ENCODE data around the gene USP6. TPM values are rescaled to one million over a fixed set of nuclear protein-coding genes. Genes with fewer than 3 reads are reported as not detected.
A peak's percentile ranks its signal among the peaks of the same experiment; 100 is the strongest.

Gene USP6
- total and polyA plus RNA-seq, 4 donors = under 0.01 to 0.18 (median 0.05) TPM; not detected in 1

DNA sequence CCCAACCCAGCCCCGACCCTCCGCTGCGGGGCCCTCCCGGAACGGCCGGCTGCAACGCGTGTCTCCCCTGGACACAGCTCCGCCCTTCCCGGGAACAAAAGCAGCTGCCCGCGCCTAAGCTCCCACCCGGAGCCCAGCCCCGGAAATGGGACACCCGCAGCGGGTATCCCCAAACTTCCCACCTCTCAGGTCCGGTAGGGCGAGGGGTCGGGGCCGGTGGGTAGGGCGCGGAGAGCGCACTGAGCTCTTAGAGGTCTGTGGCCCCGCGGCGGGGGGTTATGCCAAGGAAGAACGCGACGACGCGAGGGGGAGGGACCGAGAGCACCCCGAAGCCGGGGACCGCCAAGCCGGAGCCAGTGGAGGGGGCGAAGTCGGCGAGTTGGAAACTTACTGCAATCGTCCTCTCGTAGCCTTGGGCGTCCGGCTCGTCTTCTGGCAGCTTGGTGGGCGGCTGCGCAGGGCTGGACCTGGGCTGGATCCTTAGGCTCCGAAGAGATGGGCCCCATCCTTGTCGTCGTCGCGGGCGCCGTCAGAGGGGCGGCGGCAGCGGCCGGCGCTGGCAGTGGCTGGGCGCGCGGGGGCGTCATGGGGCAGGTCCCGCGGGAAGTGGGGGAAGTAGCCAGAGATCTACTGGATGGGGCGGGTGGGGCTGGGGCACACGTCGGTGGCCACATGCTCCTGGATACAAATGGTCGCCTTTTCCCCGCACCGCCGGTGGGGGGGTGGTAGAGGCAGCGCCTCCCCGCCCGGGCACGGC lies 6.9 kb downstream of the USP6 start:
- Histone ChIP-seq H3K4me3 (ENCODE audit: low read depth in 1 of 3, low read length in 3 of 3) (peak overlapping the region in 1 of 3 donors; percentile 34), H3K9ac (ENCODE audit: low read depth in 1 of 2, low read length in 2 of 2) (no peak overlapping the region), H3K27ac (ENCODE audit: low read depth in 1 of 2, low read length in 2 of 2) (no peak overlapping the region), H3K9me3 (ENCODE audit: control insufficient read depth in 4 of 4, low read length in 3 of 4) (peaks cover 0 to 3% (median 1%) of the 10 kb centered on the region in 4 donors), H3K27me3 (ENCODE audit: control insufficient read depth in 4 of 4, insufficient read depth in 4 of 4, low read length in 3 of 4) (peaks cover 0 to 2% (median 0%) of the 10 kb centered on the region in 4 donors), H3K36me3 (ENCODE audit: control insufficient read depth in 4 of 4, insufficient read depth in 3 of 4, low read depth in 1 of 4, low read length in 3 of 4) (no peaks in the 10 kb centered on the region), H3K4me1 (ENCODE audit: control insufficient read depth in 4 of 4, insufficient read depth in 4 of 4, low read length in 3 of 4) (peaks cover 0 to 6% (median 4%) of the 10 kb centered on the region in 4 donors)
- WGBS = 7% methylated on average over 75 of the region's 75 CpGs
- no peak for DNase-seq (ENCODE audit: low spot score)
- TF ChIP-seq, protein P1, sequence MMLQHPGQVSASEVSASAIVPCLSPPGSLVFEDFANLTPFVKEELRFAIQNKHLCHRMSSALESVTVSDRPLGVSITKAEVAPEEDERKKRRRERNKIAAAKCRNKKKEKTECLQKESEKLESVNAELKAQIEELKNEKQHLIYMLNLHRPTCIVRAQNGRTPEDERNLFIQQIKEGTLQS (IDR thresholded peaks at IDR 0.05) = no peak
- TF ChIP-seq EGR1 (IDR thresholded peaks at IDR 0.05; ENCODE audit: low read depth in 2 of 2) = no peak
- TF ChIP-seq SP1 (IDR thresholded peaks at IDR 0.05) = no peak
- no peak for TF ChIP-seq JUND (IDR thresholded peaks at IDR 0.05)
- no peak for TF ChIP-seq FOXA2 (IDR thresholded peaks at IDR 0.05)
- TF ChIP-seq HNF4A (conservative IDR thresholded peaks at IDR 0.05) = no peak
- no peak for TF ChIP-seq TAF1 (conservative IDR thresholded peaks at IDR 0.05)
- no peak for TF ChIP-seq HNF4G (IDR thresholded peaks at IDR 0.05)
- TF ChIP-seq RAD21 (IDR thresholded peaks at IDR 0.05) = no peak
- no peak for TF ChIP-seq GABPA (IDR thresholded peaks at IDR 0.05 in 1 of 2, conservative IDR thresholded peaks at IDR 0.05 in 1 of 2)
- TF ChIP-seq, protein P2, sequence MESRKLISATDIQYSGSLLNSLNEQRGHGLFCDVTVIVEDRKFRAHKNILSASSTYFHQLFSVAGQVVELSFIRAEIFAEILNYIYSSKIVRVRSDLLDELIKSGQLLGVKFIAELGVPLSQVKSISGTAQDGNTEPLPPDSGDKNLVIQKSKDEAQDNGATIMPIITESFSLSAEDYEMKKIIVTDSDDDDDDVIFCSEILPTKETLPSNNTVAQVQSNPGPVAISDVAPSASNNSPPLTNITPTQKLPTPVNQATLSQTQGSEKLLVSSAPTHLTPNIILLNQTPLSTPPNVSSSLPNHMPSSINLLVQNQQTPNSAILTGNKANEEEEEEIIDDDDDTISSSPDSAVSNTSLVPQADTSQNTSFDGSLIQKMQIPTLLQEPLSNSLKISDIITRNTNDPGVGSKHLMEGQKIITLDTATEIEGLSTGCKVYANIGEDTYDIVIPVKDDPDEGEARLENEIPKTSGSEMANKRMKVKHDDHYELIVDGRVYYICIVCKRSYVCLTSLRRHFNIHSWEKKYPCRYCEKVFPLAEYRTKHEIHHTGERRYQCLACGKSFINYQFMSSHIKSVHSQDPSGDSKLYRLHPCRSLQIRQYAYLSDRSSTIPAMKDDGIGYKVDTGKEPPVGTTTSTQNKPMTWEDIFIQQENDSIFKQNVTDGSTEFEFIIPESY (IDR thresholded peaks at IDR 0.05) = no peak
- TF ChIP-seq, protein P3, sequence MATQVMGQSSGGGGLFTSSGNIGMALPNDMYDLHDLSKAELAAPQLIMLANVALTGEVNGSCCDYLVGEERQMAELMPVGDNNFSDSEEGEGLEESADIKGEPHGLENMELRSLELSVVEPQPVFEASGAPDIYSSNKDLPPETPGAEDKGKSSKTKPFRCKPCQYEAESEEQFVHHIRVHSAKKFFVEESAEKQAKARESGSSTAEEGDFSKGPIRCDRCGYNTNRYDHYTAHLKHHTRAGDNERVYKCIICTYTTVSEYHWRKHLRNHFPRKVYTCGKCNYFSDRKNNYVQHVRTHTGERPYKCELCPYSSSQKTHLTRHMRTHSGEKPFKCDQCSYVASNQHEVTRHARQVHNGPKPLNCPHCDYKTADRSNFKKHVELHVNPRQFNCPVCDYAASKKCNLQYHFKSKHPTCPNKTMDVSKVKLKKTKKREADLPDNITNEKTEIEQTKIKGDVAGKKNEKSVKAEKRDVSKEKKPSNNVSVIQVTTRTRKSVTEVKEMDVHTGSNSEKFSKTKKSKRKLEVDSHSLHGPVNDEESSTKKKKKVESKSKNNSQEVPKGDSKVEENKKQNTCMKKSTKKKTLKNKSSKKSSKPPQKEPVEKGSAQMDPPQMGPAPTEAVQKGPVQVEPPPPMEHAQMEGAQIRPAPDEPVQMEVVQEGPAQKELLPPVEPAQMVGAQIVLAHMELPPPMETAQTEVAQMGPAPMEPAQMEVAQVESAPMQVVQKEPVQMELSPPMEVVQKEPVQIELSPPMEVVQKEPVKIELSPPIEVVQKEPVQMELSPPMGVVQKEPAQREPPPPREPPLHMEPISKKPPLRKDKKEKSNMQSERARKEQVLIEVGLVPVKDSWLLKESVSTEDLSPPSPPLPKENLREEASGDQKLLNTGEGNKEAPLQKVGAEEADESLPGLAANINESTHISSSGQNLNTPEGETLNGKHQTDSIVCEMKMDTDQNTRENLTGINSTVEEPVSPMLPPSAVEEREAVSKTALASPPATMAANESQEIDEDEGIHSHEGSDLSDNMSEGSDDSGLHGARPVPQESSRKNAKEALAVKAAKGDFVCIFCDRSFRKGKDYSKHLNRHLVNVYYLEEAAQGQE (IDR thresholded peaks at IDR 0.05) = no peak
- TF ChIP-seq RXRA (IDR thresholded peaks at IDR 0.05) = no peak
- TF ChIP-seq, protein P4, sequence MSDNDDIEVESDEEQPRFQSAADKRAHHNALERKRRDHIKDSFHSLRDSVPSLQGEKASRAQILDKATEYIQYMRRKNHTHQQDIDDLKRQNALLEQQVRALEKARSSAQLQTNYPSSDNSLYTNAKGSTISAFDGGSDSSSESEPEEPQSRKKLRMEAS (IDR thresholded peaks at IDR 0.05) = no peak
- no peak for TF ChIP-seq YY1 (IDR thresholded peaks at IDR 0.05)
- TF ChIP-seq FOXA1 (IDR thresholded peaks at IDR 0.05) = no peak
- TF ChIP-seq, protein P5, sequence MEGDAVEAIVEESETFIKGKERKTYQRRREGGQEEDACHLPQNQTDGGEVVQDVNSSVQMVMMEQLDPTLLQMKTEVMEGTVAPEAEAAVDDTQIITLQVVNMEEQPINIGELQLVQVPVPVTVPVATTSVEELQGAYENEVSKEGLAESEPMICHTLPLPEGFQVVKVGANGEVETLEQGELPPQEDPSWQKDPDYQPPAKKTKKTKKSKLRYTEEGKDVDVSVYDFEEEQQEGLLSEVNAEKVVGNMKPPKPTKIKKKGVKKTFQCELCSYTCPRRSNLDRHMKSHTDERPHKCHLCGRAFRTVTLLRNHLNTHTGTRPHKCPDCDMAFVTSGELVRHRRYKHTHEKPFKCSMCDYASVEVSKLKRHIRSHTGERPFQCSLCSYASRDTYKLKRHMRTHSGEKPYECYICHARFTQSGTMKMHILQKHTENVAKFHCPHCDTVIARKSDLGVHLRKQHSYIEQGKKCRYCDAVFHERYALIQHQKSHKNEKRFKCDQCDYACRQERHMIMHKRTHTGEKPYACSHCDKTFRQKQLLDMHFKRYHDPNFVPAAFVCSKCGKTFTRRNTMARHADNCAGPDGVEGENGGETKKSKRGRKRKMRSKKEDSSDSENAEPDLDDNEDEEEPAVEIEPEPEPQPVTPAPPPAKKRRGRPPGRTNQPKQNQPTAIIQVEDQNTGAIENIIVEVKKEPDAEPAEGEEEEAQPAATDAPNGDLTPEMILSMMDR (IDR thresholded peaks at IDR 0.05; ENCODE audit: low read depth, low read length, missing input control) = no peak
